ENCODE data around the gene EWSR1.

DNA sequence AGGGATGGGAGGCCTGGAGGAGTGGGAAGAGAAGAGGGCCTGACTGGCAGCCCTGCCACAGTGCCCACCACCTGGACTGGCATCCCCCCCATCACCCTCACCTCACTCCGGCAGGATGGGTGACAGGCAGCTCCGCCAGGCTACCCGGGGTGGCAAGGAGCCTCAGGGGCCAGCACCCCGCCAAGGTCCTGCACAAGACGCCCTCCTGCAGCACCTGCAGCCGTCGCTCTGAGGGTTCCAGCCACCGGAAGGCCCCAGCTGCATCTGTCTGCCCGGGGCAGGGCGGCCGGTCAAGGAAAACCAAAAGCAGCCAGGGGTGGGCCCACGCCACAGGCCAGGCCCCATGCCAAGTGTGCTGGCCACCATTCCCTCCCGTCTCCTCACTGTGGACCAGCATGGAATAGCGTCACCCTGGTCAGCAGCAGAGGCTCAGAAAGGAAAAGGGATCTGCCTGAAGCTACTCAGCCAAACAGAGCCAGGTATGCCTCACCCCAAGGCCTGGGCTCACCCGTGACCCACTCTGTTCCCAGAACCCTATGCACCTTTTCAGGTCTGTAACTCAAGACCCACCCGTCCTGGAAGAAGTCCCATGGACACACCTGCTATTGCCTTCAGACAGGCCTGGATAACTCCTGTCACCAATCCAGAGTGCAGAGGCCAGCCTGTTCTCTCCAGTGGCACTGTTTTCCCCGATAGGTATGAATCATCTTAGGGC lies 7.3 kb upstream of the EWSR1 start:
- TF ChIP-seq, protein P1, sequence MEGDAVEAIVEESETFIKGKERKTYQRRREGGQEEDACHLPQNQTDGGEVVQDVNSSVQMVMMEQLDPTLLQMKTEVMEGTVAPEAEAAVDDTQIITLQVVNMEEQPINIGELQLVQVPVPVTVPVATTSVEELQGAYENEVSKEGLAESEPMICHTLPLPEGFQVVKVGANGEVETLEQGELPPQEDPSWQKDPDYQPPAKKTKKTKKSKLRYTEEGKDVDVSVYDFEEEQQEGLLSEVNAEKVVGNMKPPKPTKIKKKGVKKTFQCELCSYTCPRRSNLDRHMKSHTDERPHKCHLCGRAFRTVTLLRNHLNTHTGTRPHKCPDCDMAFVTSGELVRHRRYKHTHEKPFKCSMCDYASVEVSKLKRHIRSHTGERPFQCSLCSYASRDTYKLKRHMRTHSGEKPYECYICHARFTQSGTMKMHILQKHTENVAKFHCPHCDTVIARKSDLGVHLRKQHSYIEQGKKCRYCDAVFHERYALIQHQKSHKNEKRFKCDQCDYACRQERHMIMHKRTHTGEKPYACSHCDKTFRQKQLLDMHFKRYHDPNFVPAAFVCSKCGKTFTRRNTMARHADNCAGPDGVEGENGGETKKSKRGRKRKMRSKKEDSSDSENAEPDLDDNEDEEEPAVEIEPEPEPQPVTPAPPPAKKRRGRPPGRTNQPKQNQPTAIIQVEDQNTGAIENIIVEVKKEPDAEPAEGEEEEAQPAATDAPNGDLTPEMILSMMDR (conservative IDR thresholded peaks at IDR 0.05; ENCODE audit: low read depth in 2 of 2), result no peak
- TF ChIP-seq EZH2 (IDR thresholded peaks at IDR 0.05; ENCODE audit: low read depth, unreplicated experiment) (no peak), POLR2AphosphoS5 (IDR thresholded peaks at IDR 0.05; ENCODE audit: low read depth) (no peak), JUNB (IDR thresholded peaks at IDR 0.05; ENCODE audit: unreplicated experiment) (no peak), STAT1 (IDR thresholded peaks at IDR 0.05; ENCODE audit: unreplicated experiment) (no peak), NANOG (IDR thresholded peaks at IDR 0.05; ENCODE audit: borderline replicate concordance) (no peak), EZH2phosphoT487 (IDR thresholded peaks at IDR 0.05; ENCODE audit: unreplicated experiment) (no peak), CREB1 (CRISPR knock-in tag; IDR thresholded peaks at IDR 0.05; ENCODE audit: low read depth) (no peak), ZNF462 (CRISPR knock-in tag; IDR thresholded peaks at IDR 0.05) (no peak)
- TF ChIP-seq, protein P2, sequence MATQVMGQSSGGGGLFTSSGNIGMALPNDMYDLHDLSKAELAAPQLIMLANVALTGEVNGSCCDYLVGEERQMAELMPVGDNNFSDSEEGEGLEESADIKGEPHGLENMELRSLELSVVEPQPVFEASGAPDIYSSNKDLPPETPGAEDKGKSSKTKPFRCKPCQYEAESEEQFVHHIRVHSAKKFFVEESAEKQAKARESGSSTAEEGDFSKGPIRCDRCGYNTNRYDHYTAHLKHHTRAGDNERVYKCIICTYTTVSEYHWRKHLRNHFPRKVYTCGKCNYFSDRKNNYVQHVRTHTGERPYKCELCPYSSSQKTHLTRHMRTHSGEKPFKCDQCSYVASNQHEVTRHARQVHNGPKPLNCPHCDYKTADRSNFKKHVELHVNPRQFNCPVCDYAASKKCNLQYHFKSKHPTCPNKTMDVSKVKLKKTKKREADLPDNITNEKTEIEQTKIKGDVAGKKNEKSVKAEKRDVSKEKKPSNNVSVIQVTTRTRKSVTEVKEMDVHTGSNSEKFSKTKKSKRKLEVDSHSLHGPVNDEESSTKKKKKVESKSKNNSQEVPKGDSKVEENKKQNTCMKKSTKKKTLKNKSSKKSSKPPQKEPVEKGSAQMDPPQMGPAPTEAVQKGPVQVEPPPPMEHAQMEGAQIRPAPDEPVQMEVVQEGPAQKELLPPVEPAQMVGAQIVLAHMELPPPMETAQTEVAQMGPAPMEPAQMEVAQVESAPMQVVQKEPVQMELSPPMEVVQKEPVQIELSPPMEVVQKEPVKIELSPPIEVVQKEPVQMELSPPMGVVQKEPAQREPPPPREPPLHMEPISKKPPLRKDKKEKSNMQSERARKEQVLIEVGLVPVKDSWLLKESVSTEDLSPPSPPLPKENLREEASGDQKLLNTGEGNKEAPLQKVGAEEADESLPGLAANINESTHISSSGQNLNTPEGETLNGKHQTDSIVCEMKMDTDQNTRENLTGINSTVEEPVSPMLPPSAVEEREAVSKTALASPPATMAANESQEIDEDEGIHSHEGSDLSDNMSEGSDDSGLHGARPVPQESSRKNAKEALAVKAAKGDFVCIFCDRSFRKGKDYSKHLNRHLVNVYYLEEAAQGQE (IDR thresholded peaks at IDR 0.05; ENCODE audit: unreplicated experiment), result no peak
- TF ChIP-seq, protein P3, sequence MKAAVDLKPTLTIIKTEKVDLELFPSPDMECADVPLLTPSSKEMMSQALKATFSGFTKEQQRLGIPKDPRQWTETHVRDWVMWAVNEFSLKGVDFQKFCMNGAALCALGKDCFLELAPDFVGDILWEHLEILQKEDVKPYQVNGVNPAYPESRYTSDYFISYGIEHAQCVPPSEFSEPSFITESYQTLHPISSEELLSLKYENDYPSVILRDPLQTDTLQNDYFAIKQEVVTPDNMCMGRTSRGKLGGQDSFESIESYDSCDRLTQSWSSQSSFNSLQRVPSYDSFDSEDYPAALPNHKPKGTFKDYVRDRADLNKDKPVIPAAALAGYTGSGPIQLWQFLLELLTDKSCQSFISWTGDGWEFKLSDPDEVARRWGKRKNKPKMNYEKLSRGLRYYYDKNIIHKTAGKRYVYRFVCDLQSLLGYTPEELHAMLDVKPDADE (IDR thresholded peaks at IDR 0.05), result no peak

Measured in GM23338 (cell line).